Stomach (tissue), 9 donors: ENCODE results near the gene EVC2. TPM values are rescaled to one million over a fixed set of nuclear protein-coding genes. Genes with fewer than 3 reads are reported as not detected.

Source experiments
- DNase-seq, 2 donors: peaks; one replicate each; pipeline versions ENCODE4 v3.0.0 to v3.0.0-alpha.2; 2013 to 2019
- H3K27ac ChIP-seq, 5 donors: fragments of 200-600 bp in 4 of 5; sonication (generic) in 4 of 5; one replicate each; pipeline ENCODE4 v1.5.1; 2013 to 2019; ENCODE audit warnings: mild to moderate bottlenecking in 1 of 5, moderate library complexity in 1 of 5
- H3K27me3 ChIP-seq, 3 donors: fragments of 200-600 bp; sonication (generic); one replicate each; pipeline ENCODE4 v1.5.1; 2017 to 2019; ENCODE audit warnings: mixed run types in 1 of 3
- H3K36me3 ChIP-seq, 4 donors: fragments of 200-600 bp; sonication (generic); 1 replicate in 3 of 4; 2 replicates in 1 of 4; pipeline ENCODE4 v1.5.1; 2016 to 2019
- H3K4me1 ChIP-seq, 4 donors: fragments of 200-600 bp; sonication (generic); one replicate each; pipeline ENCODE4 v1.5.1; 2016 to 2019
- H3K4me3 ChIP-seq, 4 donors: fragments of 200-600 bp; sonication (generic) in 3 of 4; one replicate each; pipeline ENCODE4 v1.5.1; 2016 to 2019; ENCODE audit warnings: mild to moderate bottlenecking in 1 of 4
- H3K9me3 ChIP-seq, 4 donors: fragments of 200-600 bp; sonication (generic); one replicate each; pipeline ENCODE4 v1.5.1; 2016 to 2019
- EP300 ChIP-seq: sonication (generic); formaldehyde crosslinking; IDR thresholded peaks from one replicate; pipeline ENCODE4 v1.6.1; 2017; ENCODE audit warnings: antibody characterized with exemption
- POLR2A ChIP-seq, 4 donors: fragments of 450-650 bp; IDR thresholded peaks; one replicate each; pipeline ENCODE4 v1.6.1; 2016; ENCODE audit warnings: antibody characterized with exemption in 4 of 4, control low read depth in 2 of 4, mild to moderate bottlenecking in 1 of 4, moderate library complexity in 1 of 4
- POLR2AphosphoS5 ChIP-seq, 3 donors: sonication (generic); formaldehyde crosslinking; IDR thresholded peaks; one replicate each; pipeline ENCODE4 v1.6.1; 2016; ENCODE audit warnings: antibody characterized with exemption in 3 of 3
- WGBS, 5 donors: extraction: QIAGEN DNeasy Blood & Tissue Kit in 3 of 5; methylation state at CpG; one replicate each; pipeline versions ENCODE4 v1.1.5 to v1.1.7; 2013 to 2018; 5-methylcytosine and 5-hydroxymethylcytosine counted together
- intact Hi-C: fragments of 100-400 bp; cut with DNase I; formaldehyde crosslinking; loops from one replicate; pipeline ENCODE4 v1.15.1; 2023; ENCODE audit warnings: low total_unique reads
- polyA plus RNA-seq, 3 donors: library from polyadenylated mRNA; stranded (reverse); fragments of 200-250 nt; gene quantifications; one replicate each; pipeline ENCODE4 v1.2.3, GENCODE V29; 2013
- total RNA-seq, 5 donors: library from RNA; depleted of rRNA; stranded (reverse); fragments of >200 nt; gene quantifications; one replicate each; pipeline versions ENCODE4 v1.1.0 to v1.2.3, GENCODE V29; 2014 to 2016
- TF ChIP-seq, protein P1 (sequence below), 7 experiments: fragments of 450-650 bp in 4 of 7; fragments of 200-600 bp in 3 of 7; sonication (generic) in 3 of 7; IDR thresholded peaks; one replicate each; pipeline ENCODE4 v1.5.1; 2016 to 2019; ENCODE audit warnings: antibody characterized with exemption in 7 of 7, control low read depth in 2 of 7, mild to moderate bottlenecking in 1 of 7
- donor health status: healthy with polysubstance abuse.
- donor health status: Bipolar disorder and iron deficiency.
- donor health status: healthy.

The EVC2 gene
- total and polyA plus RNA-seq, 8 donors, result 0.76 to 11.7 (median 4.9) TPM

DNA sequence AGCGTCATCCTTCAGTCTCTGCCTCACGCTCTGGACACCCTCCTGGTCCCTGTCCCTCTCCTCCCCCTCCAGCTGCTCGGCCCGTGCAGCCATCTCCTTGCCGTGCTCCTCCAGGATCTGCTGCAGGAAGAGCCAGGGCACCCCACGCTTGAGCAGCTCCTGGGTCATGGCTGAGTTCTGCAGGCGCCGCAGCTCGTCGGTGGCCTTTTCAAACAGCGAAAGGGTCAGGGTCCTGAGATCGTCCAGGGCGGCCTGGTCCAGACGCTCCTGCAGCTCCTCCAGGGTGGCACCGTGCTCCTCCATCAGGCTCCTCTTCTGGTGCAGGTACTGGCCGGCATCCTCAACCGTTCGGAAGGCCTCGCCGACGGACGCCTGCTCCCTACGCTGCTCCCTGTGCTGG lies 85.8 kb downstream of the EVC2 start:
- no peak for DNase-seq
- Histone ChIP-seq H3K4me1 (no peaks in the 10 kb centered on the region), H3K27ac (no peak overlapping the region), H3K9me3 (no peaks in the 10 kb centered on the region), H3K4me3 (no peak overlapping the region), H3K27me3 (no peaks in the 10 kb centered on the region), H3K36me3 (peaks cover 15 to 96% (median 76%) of the 10 kb centered on the region in 4 donors)
- WGBS, 5 donors, result 91 to 97% (median 96%) methylated on average over 14 to 23 of the region's 23 CpGs
- intact Hi-C loops, result no loop called here
- TF ChIP-seq, protein P1, sequence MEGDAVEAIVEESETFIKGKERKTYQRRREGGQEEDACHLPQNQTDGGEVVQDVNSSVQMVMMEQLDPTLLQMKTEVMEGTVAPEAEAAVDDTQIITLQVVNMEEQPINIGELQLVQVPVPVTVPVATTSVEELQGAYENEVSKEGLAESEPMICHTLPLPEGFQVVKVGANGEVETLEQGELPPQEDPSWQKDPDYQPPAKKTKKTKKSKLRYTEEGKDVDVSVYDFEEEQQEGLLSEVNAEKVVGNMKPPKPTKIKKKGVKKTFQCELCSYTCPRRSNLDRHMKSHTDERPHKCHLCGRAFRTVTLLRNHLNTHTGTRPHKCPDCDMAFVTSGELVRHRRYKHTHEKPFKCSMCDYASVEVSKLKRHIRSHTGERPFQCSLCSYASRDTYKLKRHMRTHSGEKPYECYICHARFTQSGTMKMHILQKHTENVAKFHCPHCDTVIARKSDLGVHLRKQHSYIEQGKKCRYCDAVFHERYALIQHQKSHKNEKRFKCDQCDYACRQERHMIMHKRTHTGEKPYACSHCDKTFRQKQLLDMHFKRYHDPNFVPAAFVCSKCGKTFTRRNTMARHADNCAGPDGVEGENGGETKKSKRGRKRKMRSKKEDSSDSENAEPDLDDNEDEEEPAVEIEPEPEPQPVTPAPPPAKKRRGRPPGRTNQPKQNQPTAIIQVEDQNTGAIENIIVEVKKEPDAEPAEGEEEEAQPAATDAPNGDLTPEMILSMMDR (IDR thresholded peaks at IDR 0.05), result no peak
- TF ChIP-seq POLR2A (IDR thresholded peaks at IDR 0.05), result no peak
- no peak for TF ChIP-seq POLR2AphosphoS5 (IDR thresholded peaks at IDR 0.05)
- TF ChIP-seq EP300, result no peak

DNA sequence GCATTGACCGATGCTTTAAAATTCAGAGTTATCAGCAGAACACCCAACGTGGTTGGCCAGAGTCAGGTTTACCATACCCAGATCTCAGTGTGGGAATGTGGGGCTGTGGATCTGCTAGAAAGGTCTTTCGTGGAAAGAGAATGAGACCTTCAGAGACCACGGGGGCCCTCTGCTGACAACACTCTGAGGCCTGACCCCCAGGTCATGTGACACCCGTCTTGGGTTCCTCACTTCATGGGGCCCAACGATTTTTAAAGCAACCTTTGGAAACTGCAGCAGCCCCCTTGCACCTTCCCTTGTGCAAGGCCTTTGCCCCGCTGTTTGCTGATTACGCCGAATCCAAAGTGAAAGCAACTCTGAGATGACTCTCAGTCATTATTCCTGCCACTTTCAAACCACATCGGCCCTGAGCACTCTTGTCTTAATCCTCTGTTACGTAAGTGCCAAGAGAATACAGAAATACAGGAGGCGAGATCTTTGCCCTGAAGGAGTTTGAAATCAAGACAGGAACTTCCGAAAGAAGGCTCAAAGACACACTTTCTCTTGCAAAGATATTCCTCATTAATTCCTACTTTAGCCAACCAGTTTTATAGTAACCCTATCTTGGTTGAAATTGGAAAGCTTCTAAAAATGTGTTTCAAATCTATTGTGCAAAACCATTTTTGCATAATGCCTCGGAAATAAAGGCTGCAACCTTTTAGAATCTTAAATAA lies 88.3 kb downstream of the EVC2 start:
- peaks cover 28 to 95% (median 78%) of the 10 kb centered on the region in 4 donors for H3K36me3 ChIP-seq

DNA sequence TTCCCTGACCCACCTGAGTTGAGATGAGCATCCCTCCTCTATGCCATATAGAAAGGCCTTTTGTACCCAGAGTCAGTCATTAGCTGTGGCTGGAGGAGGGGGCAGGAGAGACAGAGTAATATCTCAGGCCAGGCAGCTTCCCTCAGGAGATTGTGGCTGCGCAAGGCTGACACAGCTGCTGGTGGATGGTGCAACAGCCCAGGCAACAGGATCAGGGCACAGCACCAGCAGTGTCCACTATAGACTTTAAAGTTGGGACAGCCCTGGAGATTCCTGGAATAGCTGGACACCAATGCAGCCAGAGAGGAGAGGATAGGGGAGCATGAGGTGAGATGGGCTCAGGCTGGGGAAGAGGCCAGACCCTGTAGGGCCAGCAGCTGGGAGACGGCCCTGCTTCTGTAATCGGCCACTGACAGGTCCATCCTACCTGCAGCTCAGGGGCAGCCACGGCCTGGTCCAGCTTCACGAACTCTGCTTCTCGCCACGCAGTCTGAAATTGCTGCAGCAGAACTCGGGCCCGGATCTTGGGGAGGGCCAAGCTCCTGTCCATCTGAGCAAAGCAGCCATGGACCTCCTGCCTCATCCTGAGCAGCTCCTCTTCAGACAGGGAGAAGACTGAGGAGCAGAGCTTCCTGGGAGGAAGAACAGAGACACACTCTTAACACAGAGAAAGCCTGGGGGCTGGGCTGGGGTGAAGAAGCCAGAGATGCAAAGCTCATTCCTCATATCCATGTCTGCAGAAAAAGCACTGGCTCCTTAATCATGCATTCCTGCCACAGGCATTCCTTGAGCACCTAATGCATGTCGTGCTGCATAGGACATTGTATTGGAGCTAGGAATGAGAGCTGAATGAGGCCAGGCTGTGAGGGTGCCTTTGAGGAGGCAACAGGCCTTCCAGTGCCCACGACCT lies 90.1 kb downstream of the EVC2 start:
- no peaks in the 10 kb centered on the region for H3K9me3 ChIP-seq
- no peak overlapping the region for H3K27ac ChIP-seq
- no peak overlapping the region for H3K4me3 ChIP-seq
- H3K36me3 ChIP-seq, result peaks cover 23 to 95% (median 77%) of the 10 kb centered on the region in 4 donors
- no peak for DNase-seq
- TF ChIP-seq POLR2A (IDR thresholded peaks at IDR 0.05), result no peak
- no peak for TF ChIP-seq POLR2AphosphoS5 (IDR thresholded peaks at IDR 0.05)
- TF ChIP-seq EP300, result no peak
- TF ChIP-seq, protein P1 (IDR thresholded peaks at IDR 0.05), result no peak
- H3K4me1 ChIP-seq, result no peaks in the 10 kb centered on the region
- 91 to 96% (median 93%) methylated on average over 11 of the region's 11 CpGs for WGBS, 5 donors
- intact Hi-C loops, result no loop called here
- no peaks in the 10 kb centered on the region for H3K27me3 ChIP-seq

More for the DNA sequence above, 88.3 kb downstream of the EVC2 start:
- no peak overlapping the region for H3K27ac ChIP-seq
- H3K4me1 ChIP-seq, result no peaks in the 10 kb centered on the region
- H3K4me3 ChIP-seq, result no peak overlapping the region
- TF ChIP-seq POLR2A (IDR thresholded peaks at IDR 0.05), result no peak
- no peak for TF ChIP-seq POLR2AphosphoS5 (IDR thresholded peaks at IDR 0.05)
- TF ChIP-seq, protein P1 (IDR thresholded peaks at IDR 0.05), result no peak
- TF ChIP-seq EP300, result no peak
- DNase-seq, result no peak
- intact Hi-C loops, result no loop called here
- WGBS, 5 donors, result 70 to 83% (median 78%) methylated on average over 14 of the region's 14 CpGs
- no peaks in the 10 kb centered on the region for H3K9me3 ChIP-seq
- H3K27me3 ChIP-seq, result no peaks in the 10 kb centered on the region

DNA sequence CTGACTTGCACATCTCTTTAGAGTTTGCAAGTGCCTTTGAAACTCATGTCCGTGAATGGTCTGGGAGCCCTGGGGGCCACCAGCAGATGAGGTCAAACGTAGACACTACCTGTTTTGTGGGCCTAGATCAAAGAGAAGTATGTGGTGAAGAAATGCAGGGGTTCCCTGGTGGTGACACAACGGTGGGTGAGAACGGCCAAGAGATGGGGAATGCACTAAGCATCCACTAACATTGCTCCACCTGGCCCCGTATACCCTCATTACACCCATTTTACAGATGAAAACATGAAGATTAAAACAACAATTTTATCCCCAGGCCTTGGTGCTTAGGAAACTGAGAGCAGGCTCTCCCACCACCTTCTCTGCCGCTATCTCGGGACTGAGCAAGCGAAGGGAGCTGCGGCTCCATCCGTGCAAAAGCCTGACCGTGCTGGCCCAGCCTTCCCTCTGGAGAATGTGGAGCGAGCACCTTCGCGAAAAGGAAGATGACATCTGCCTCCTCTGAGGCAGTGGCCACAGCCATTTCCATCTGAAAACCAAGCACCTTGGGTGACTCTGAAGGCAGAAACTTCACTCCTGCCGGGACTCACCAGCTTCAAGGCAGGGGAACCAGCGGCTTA lies 91.9 kb downstream of the EVC2 start:
- TF ChIP-seq POLR2AphosphoS5 (IDR thresholded peaks at IDR 0.05) (no peak), EP300 (no peak), POLR2A (IDR thresholded peaks at IDR 0.05) (no peak)
- TF ChIP-seq, protein P1 (IDR thresholded peaks at IDR 0.05), result no peak
- H3K27ac ChIP-seq, result no peak overlapping the region
- no peaks in the 10 kb centered on the region for H3K4me1 ChIP-seq
- 88 to 96% (median 88%) methylated on average over 16 of the region's 16 CpGs for WGBS, 5 donors
- H3K4me3 ChIP-seq, result no peak overlapping the region
- peaks cover 23 to 82% (median 63%) of the 10 kb centered on the region in 4 donors for H3K36me3 ChIP-seq
- H3K9me3 ChIP-seq, result no peaks in the 10 kb centered on the region
- no peaks in the 10 kb centered on the region for H3K27me3 ChIP-seq
- DNase-seq, result no peak
- intact Hi-C loops, result no loop called here
